GM18861 (cell line): ENCODE results near the gene BMI1.

Experiments
- ATAC-seq: cut with Tn5 transposase; IDR thresholded peaks from one replicate; pipeline ENCODE4 v1.9.1; 2021; ENCODE audit not compliant: unreplicated experiment

The BMI1 gene

DNA sequence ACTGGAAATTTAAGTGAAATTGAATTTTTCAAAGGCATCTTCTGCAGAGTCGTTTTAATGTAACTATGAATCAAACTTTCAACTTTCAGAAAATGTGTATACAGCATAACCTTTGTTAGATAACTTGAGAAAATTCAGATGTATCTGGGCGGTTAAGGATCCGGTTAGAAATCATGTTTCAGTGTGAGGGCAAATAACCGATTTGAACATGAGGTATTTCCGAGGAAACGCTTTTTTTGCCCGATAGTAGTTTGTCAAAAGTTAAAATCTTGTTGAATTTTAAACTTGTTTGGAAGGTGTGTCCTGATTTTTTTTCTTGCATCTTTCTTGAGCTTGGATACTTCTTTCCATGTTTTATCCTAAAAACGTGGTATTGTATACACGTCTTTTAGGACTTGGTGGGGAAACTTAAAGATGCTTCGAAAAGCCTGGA lies 1.3 kb upstream of the BMI1 start:
- no peak for ATAC-seq

DNA sequence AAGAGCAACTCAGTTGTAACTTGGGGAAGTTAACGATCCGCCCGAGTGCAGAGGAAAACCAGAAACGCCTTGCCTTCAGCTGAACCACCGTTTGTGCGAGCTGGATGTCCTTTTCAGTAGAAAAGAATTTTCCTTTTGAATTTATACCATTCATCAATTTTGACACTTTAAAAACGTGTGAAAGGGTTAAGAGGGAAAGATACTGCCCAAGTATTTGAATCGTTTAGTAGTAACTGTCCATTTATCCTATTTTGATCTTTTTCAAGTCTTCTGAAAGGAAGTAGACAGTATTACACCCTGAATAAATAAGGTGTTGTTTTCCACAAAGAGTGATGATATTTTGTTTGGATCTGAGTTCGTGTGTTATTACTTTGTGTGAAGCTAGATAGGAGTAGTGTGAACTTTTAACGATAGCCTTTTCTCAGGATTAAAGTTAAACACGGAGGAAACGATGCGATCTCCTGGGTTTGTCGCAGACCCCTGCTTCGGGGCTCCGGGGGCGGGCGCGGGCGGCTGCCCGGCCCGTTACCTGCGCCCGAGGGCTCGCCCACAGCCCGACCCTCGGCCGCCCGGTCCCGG lies 830 bp upstream of the BMI1 start:
- ATAC-seq = no peak

DNA sequence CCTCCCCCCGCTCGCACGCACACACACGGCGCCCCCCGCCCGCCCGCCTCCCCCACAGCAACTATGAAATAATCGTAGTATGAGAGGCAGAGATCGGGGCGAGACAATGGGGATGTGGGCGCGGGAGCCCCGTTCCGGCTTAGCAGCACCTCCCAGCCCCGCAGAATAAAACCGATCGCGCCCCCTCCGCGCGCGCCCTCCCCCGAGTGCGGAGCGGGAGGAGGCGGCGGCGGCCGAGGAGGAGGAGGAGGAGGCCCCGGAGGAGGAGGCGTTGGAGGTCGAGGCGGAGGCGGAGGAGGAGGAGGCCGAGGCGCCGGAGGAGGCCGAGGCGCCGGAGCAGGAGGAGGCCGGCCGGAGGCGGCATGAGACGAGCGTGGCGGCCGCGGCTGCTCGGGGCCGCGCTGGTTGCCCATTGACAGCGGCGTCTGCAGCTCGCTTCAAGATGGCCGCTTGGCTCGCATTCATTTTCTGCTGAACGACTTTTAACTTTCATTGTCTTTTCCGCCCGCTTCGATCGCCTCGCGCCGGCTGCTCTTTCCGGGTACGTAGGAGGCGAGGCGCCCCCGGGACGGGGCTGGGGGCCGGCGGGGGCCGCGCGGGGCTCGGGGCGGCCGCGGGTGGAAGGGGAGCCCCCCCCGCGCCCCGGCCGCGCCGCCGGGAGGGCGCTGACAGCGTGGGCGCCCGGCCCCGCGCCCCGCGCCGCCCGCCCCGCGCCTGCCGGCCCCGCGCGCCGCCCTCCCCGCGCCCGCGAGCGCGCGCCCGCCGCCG lies 441 bp downstream of the BMI1 start:
- no peak for ATAC-seq

DNA sequence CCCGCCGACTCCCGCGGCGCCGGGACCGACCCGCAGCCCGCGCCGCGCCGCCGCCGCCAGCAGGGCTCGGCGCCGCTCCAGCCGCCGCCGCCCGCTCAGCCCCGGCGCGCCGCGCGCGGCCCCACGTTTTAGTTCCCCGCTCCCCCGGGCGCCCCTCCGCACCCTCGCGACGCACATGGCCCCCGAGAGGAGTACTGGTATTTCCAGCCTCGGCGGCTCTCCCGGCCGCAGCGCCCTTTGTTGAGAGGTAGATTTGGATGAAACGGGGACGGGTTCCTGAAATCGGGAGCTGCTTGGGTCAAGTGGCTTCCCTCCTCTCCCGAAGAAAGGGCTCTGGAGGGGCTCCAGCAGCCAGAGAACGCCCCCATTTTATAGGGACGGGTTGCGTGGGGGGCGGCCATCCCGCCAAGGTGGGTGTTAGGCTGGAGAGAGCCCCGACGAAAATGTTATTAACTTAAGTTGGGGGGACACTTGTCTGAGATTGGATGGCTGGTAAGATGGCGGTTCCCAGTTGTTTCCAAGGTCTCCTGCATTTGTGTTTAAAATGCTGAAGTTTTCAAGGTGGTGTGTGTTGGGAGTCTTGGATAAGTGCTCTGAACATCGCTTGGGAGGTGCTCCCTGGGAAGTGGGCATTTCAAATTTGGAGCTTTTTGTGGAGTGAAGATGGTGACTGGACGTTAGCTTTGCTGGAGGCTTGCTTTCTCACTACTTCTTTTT lies 1.2 kb downstream of the BMI1 start:
- no peak for ATAC-seq

DNA sequence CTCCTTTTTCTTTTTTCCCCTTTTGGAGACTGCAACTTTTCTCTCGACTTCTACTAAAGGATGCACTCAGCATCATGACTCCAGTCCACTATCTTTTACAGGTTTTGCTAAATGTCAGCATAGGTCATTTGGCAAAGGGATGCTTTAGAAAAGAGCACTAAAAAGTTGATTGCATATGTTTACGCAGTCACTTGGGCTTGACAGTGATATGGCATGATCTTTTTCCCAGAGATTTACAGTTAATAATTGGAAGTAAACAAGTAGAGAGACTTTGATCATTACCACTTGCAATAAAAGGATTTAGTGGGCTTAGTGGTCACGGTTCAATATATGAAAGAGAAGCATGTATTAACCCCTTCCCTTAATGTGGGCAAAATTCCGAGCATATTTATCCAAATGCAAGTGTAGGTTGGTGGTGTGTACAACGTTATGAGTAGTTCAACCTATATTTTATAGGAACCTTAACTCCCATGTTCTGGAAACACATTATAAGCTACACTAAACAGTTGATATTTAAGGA lies 1.8 kb downstream of the BMI1 start:
- no peak for ATAC-seq

DNA sequence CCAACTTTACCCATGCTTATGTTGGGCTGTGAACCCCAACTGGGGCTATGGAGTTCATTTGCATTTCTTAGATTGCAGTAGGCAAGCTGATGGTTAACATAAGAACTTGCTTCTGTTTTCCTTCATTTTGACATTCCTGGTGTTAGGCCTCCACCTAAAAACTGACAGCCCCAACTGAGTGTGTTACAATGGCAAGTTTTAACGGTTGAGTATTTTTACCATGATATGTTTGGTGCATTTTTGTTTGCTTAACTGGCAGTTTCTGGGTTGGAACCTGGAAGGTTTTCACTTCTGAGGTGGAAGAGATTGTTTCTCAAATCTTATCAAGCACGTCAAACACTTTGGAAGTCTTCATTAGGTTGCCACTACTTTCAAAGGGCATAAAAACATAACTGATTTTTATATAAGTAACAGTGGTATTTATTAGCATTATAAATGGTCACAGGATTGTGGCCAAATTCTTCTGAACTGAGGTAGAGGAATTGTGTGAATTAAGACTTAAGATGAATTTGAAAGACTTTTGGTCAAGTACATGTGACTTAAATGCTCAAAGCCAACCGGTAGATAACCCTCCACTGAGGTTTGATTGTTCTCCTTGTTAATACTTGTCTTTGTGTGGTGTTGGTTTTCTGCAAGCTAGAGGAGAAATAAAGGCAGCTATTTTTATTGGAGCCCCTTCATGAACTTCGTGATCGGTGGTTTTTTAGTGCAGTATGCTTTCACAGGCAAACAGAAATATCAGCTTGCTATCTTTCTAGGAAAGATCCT lies 2.8 kb downstream of the BMI1 start:
- no peak for ATAC-seq

DNA sequence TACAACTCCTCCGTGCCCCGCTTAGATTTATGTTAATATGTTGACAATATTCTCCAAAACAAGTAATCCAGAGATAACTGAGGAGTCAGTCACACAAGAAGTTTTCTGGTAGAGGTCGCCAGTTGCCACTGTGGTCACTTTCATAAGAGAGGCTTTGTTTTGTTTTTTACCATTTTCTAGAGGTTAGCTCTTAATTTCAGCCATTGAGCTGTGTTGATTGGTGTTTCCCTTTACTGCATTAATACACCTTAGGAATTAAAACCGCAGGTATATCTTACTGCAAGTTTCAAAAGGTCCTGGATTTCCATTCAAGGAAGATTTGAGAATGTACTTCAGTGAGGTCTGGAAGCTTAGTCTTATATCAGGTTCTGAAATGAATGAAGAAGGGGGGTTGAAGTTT lies 3.5 kb downstream of the BMI1 start:
- ATAC-seq = no peak

DNA sequence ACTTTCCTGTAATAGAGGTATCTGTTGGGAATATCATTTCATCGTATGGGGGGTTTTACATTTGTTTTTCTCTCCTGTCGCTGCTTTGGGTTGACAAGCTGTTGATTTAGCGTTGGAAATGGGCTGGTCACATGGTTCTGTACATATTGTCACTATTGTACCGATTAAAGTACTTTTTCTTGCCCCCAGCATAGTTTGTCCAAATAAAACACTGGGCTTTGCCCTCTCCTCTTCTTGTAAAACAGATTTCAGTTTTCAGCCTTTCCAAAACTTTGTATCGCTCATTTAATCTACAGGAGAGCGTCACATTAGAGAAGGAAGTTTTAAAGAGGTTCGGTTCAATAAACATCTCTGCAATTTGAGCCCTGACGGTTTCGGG lies 4.0 kb downstream of the BMI1 start:
- ATAC-seq = no peak

DNA sequence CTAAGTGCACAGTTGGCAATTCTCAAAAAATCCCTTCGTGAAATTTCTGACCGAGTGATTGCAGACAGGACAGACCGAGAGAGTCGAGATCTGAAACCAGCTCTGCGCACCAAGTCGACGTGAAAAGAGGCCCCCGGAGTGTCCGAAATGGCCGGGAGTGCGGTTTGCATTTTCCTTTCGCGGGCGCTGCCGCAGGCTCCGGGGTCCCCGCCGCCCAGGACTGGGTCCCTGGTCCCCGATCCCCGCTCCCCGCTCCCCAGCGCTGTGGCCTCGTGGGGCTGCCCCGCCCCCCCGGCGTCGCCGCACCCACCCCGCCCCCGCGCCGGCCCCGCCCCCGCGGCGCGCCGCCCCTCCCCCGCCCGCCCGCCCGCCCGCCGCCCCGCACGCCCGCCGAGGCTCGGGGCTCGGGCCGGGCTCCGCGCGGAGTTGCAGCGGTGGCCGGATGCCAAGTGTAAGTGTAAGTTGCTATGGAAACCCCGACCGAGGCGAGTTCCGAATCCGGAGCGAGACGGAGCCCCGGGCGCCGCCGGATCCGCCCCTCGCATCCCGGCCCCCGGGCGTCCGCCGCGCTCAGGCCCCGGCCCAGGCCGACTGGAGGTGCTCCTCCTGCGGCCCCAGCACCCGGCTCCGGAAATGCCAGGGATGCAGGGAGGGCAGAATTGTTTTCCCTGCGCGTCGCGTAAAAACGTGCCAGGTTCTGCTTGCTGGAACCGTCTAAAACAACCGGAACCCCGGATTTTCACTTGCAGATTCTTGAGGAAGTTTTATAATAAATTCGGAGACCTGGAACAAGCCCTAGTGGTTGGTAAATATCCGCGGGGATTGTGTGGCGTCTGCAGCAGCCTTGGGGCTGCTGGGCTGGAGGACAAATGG lies 4.6 kb downstream of the BMI1 start:
- ATAC-seq = peak; percentile 45

DNA sequence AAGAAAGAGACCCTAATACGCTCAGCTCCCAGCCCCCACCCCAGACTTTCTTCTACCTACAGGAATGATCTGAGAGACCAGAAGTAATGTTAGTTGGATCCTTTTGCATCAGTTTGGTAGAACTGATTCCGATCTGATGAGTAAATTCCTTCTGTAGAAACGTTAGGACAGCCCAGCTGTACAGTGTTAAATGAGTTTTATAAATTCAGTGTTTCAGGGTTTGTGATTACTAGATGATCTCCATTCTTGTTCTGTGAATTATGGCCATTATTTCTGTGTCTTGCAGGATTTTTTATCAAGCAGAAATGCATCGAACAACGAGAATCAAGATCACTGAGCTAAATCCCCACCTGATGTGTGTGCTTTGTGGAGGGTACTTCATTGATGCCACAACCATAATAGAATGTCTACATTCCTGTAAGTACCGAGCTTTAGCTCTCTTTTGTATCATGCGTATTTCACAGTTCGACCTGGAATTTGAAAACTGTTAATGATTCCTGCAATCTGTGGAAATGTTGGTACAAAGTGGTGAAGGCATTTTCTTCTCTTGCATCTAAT lies 5.3 kb downstream of the BMI1 start:
- no peak for ATAC-seq

DNA sequence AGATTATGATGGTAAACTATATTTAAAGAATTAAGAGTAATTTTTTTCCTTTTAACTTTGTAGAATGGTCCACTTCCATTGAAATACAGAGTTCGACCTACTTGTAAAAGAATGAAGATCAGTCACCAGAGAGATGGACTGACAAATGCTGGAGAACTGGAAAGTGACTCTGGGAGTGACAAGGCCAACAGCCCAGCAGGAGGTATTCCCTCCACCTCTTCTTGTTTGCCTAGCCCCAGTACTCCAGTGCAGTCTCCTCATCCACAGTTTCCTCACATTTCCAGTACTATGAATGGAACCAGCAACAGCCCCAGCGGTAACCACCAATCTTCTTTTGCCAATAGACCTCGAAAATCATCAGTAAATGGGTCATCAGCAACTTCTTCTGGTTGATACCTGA lies 8.3 kb downstream of the BMI1 start:
- no peak for ATAC-seq

DNA sequence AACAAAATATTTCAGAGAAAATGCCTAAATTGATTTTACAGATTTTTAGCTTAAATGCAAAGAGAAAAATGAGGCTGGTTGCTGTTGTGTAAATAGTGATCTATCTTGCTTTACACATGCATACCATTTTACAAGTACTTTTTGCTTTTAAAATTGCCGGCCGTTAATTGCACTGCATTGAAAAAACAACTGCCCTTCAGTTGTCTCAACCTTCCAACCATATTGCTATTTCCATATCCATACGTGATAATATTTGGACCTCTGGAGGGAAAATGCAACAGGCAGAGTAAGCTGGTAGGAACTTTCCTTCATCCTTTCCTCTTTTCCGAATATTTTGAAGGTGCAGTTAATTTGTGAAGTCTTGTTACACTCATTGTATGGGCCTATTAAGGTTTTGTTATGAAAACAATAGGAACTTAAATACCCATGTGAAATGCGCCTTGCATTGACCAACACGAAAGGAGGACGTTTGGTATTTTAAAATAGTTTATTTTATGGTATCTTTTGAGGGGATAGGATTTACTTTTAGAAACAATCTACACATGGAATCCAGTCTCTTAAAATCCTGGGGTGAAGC lies 11.3 kb downstream of the BMI1 start:
- no peak for ATAC-seq

DNA sequence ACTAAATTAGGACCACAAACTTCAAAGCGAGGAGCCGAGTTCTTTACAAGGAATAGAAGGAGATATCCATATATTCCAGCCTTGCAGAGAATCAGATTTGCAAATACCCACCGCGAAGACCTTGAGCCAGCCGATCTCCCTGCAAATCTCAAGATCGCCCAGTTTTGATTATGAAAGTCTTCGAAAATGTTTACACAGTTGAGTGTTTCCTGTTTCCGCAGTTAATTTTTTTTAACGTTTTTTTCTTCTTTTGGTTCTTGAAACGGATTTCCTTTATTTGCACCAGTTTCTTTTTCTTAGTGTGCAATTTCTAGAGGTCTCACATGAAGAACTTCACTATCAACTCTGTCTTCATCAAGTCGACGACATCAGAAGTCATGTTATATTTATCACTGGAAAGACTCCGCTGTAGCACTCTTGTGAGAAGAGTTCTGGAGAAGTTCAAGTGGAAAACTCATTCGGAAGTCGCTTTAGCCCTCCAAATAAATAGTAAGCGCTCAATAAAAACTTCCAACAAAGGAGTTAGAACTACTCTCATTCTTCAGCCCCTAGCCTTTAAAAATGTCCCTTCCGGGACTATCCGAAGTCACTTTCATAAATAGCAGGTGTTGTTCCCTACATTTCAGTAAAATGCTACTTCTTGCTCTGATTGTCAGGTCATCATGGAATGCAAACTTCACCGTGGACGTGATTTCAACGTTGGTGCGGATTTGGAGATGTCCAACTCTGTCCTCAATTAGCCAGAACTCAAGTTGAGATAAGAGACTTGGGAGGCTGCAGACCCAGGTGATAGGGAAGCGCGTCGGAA lies 12.5 kb downstream of the BMI1 start:
- ATAC-seq = no peak

DNA sequence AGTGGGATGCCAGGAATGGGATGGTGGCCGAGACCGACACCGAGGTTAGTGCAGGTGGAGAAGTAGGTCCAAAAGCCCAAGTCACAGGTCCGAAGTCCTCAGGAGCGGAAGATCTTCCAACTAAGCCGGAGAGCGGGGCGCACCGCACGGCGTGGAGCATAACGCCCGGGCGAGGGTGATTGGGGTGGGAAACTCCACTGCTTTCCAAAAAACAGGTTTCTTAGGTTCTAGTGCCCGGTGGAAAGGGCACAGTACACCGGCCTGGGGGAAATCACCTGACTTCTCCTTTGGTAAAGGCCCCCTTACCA lies 13.0 kb downstream of the BMI1 start:
- no peak for ATAC-seq

DNA sequence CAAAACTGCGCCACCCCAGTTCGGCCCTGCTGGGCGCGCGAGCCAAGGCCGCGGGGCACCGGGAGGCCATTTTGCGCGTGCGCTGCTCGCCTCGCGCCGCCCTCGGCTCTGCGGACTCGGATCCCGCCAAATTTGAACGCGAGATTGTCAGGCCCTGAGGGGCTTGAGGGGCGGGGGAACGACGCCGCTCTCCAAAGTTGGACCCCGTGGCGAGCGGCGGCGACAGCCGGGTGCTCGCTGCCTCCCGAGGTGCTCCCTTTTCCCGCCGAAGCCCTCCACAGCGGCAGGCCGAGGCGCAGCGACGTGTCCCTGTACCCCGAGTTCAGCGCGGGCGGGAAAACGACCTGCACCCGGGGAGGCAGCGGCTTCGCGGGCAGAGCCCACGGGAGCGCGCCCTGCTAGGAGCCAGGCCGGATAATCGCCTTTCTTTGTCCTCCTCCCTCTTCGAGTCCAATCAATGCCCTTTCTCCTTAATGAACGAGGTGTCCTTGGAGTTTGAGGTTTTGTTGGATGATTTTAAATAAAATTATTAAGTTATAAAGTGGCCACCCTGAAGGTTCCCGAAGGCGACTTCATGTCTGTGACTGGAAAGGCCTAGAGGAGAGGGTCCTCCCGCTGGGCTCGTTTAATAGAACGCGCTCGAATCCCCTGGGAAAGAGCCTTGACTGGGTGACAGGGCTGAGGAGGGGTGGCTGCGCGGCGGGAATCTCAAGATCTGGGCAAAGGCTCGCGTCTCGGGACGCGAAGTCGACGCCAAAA lies 13.7 kb downstream of the BMI1 start:
- ATAC-seq = no peak

DNA sequence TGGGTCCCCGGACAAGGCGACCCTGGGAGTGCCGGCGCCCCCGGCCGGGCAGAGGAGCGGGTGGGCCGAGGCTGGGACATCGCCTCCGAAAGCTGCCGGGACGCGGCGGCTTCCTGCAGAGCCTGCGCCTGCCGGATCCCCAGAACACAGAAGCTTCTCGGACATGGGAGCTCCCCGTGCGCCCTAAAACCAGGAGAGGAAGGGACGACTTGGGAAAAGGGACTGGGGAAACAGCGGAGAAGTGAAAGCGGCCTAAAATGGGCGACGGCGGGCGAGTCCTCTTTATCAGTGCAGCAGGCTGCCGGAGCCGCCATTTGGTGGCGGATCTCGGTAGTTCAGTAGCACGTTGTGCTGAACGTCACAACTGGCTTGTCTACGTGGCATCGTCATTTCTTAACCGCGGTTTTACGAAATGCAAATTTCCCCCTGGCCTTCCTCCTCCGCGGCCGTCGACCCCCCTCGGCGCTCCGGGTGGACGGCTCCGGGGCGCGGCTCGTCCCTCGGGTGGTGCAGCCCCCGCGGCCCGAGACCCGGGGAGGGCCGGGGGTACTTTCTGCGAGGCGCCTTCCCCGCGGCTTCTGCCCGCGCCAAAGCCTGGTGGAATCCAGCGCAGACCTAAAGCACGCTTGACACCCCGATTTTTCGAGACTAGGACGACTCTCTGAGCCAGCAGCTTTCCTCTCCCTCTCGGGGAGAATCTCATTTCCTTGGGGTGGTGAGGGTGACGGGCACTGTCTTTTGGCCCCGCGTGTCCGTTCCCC lies 14.5 kb downstream of the BMI1 start:
- peak; percentile 50 for ATAC-seq

DNA sequence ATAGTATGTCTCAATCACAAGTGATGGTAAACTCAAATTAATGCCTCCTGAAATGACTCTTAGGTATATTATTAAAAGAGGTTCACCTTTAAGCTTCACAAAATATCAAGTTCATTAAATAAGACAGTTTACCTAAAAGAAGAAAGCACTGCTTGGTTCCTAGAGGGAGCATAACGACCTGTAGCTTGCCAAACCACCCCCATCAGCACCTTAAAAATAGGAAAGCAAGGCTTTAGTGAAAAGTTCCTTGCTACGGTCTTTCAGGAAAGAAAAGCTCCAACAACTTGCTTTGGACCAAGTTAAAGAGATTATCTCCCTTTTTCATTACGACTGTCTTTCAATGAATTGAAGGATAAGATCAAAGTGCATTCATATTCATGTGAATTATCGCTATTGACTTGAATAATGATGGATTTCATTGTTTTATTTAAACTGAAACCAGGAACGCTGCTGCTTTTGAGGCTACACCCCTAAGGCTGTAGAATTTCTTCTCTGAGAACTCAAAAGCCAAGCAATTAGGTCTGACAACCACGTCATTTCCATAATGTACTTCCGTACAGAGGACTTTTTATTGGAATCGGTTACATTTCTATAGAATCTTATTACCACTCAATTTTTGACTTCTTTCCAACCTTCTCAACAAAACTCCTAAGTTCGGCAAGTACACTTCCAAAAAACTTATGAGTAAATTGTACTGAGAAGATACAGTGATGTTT lies 17.4 kb downstream of the BMI1 start:
- no peak for ATAC-seq
